ENCODE measurements around the gene ATG4B. TPM values are rescaled to one million over a fixed set of nuclear protein-coding genes. Genes with fewer than 3 reads are reported as not detected.

The ATG4B gene
- total and polyA plus RNA-seq, 2 of the 8 experiments (the other 6 are each of a cell fraction or from before 2014, with no cell fraction given), result 103 to 155 TPM

DNA sequence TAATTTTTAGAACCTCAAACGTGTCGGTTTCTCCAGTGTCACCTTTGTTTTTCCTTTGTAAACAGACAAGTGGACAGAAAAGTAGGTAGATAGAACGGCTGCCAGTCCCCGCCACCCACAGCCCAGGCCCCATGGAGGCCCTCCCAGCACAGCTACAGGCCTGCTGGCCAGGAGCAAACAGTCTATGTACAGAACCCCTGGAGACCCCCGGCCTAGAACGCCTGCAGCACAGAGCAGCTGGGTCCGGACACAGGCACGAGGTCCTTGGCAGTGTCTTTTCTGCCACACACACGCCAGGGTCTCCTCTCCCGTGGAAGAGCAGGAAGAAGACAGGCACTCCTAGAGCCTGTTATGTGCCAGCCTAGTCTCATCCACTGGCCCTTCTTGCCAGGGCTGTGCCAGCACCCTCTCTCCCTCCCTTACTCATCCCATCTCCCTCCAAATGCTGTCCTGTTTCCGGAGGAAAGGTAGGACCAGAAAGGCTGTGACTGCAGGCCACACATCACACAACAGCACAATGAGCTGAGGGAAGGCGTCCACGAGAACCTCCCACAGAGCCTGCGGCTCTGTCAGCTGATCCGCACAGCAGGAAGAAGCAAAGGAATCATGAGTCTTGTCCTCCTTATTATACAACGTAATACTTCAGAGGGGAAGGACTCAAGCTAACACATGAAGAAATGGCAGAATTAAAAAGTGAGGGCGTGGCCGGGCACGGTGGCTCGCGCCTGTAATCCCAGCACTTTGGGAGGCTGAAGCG lies 41.5 kb downstream of the ATG4B start:
- peaks cover 16 to 49% (median 31%) of the 10 kb centered on the region in 4 experiments; a peak in 7 of 8 replicates for H3K36me3 ChIP-seq (ENCODE audit: control insufficient read depth in 2 of 4, insufficient read depth in 4 of 4, low read length in 3 of 4)
- CTCF ChIA-PET (ENCODE audit: partially characterized antibody), result interaction anchor here (0.9 to 2.9 kb wide), 4 partner anchors 14 to 200 kb away, joined by 3 to 11 read pairs (median 4); no protein-coding TSS in a partner anchor

More for the DNA sequence above, 41.5 kb downstream of the ATG4B start:
- Histone ChIP-seq H3K27ac (ENCODE audit: low read depth, low read length) (no peak overlapping the region), H3K56ac (replicated peaks; ENCODE audit: insufficient read length, low read depth, low read length) (no peak overlapping the region), H2BK12ac (ENCODE audit: low read depth, low read length) (no peak overlapping the region), H3K23me2 (ENCODE audit: low read depth, low read length) (no peaks in the 10 kb centered on the region), H4K20me1 (replicated peaks in 1 of 2; ENCODE audit: control insufficient read depth in 1 of 2, insufficient read depth in 2 of 2, low read length in 2 of 2) (peaks cover 7 to 21% of the 10 kb centered on the region in 2 experiments), H3K4me1 (replicated peaks in 1 of 4; ENCODE audit: control insufficient read depth in 3 of 4, insufficient read depth in 4 of 4, low read length in 3 of 4) (no peaks in the 10 kb centered on the region), H3K23ac (ENCODE audit: insufficient read length) (no peak overlapping the region), H3K27me3 (replicated peaks in 1 of 4; ENCODE audit: control insufficient read depth in 3 of 4, extremely low read depth in 1 of 4, insufficient read depth in 3 of 4, low read length in 3 of 4) (no peaks in the 10 kb centered on the region), H2AFZ (ENCODE audit: low read length) (no peak overlapping the region), H3K79me2 (ENCODE audit: control insufficient read depth in 1 of 2, insufficient read depth in 2 of 2, low read length in 2 of 2) (peaks cover 0 to 4% of the 10 kb centered on the region in 2 experiments; a peak in 1 of 4 replicates), H3K79me1 (ENCODE audit: low read depth, low read length) (peaks cover 3% of the 10 kb centered on the region; the same call in 1 of the 2 replicates), H4K5ac (ENCODE audit: insufficient read length, low read depth, low read length) (no peak overlapping the region), H2AK5ac (ENCODE audit: low read depth, low read length) (no peak overlapping the region), H3K4ac (replicated peaks; ENCODE audit: insufficient read length, low read depth, low read length) (no peak overlapping the region), H4K8ac (ENCODE audit: extremely low read depth, insufficient read depth, low read length) (no peak overlapping the region), H2BK15ac (ENCODE audit: low read length) (no peak overlapping the region), H2BK20ac (ENCODE audit: low read length) (no peak overlapping the region), H2BK5ac (ENCODE audit: low read depth, low read length) (no peak overlapping the region), H3K14ac (ENCODE audit: insufficient read length) (no peak overlapping the region), H3K9ac (replicated peaks in 1 of 4; ENCODE audit: extremely low read depth in 1 of 4, low read depth in 3 of 4, low read length in 3 of 4) (no peak overlapping the region), H3K4me2 (ENCODE audit: insufficient read depth in 1 of 2, low read depth in 2 of 2, low read length in 2 of 2) (no peak overlapping the region), H2BK120ac (replicated peaks; ENCODE audit: low read depth, low read length) (no peak overlapping the region), H4K91ac (replicated peaks; ENCODE audit: insufficient read length, low read length) (no peak overlapping the region), H3K9me3 (ENCODE audit: insufficient read depth in 2 of 2, low read depth in 1 of 2, low read length in 1 of 2) (no peaks in the 10 kb centered on the region), H3K18ac (ENCODE audit: extremely low read depth, low read length) (no peak overlapping the region), H3K4me3 (ENCODE audit: extremely low read depth in 1 of 4, insufficient read depth in 2 of 4, low read depth in 3 of 4, low read length in 4 of 4) (no peak overlapping the region)
- DNase-seq (ENCODE audit: low read depth in 1 of 2, low spot score in 2 of 2) (no peak), FAIRE-seq (no peak)
- 88% methylated on average over 21 of the region's 22 CpGs; no CpG with 5 or more reads in 1 of the 2 experiments for WGBS, 2 experiments (ENCODE audit: extremely low coverage in 1 of 2, insufficient coverage in 1 of 2, insufficient read length in 1 of 2, insufficient replicate concordance in 2 of 2, low coverage in 1 of 2, low lambda C conversion rate in 2 of 2, missing lambda C conversion rate in 1 of 2)
- TF ChIP-seq JUN (IDR thresholded peaks at IDR 0.05; ENCODE audit: low read depth, low read length), result no peak
- TF ChIP-seq SUZ12 (IDR thresholded peaks at IDR 0.05; ENCODE audit: low read length), result no peak
- no peak for TF ChIP-seq CREB1 (IDR thresholded peaks at IDR 0.05)
- no peak for TF ChIP-seq CHD2 (IDR thresholded peaks at IDR 0.05; ENCODE audit: low read length)
- peak; percentile 44 for TF ChIP-seq POLR2AphosphoS5 (IDR thresholded peaks at IDR 0.05; ENCODE audit: low read depth, low read length)
- no peak for TF ChIP-seq MAFK (IDR thresholded peaks at IDR 0.05; ENCODE audit: low read depth, low read length)
- POLR2A ChIA-PET (ENCODE audit: partially characterized antibody), result interaction anchor here (1.1 to 20.2 kb wide), 7 partner anchors 7 to 30 kb away, joined by 3 to 265 read pairs (median 4); partner anchors contain the start of genes DTYMK and ING5

All from H1 (cell line).